H9 (cell line): ENCODE data around the gene CAVIN4. TPM values are rescaled to one million over a fixed set of nuclear protein-coding genes. Genes with fewer than 3 reads are reported as not detected.
A peak's percentile ranks its signal among the peaks of the same experiment; 100 is the strongest.

Source experiments
- DNase-seq: peaks from one replicate; pipeline ENCODE4 v3.0.0-alpha.2; 2017
- H2AFZ ChIP-seq: one replicate; pipeline ENCODE4 v1.6.1; 2013; ENCODE audit warnings: mild to moderate bottlenecking, low read length, control low read depth, moderate library complexity
- H2AK5ac ChIP-seq: 2 replicates; pipeline ENCODE4 v1.6.1; 2013; ENCODE audit warnings: low read length, control low read depth, mixed read lengths; ENCODE audit not compliant: insufficient read length
- H2BK120ac ChIP-seq: one replicate; pipeline ENCODE4 v1.6.1; 2013; ENCODE audit warnings: low read depth, mild to moderate bottlenecking, low read length, control low read depth, inconsistent platforms; ENCODE audit not compliant: poor library complexity, severe bottlenecking
- H2BK12ac ChIP-seq: 2 replicates; pipeline ENCODE4 v1.6.1; 2013; ENCODE audit warnings: low read length, control low read depth, mixed read lengths, low read depth; ENCODE audit not compliant: insufficient read length
- H2BK15ac ChIP-seq: 2 replicates; pipeline ENCODE4 v1.6.1; 2013; ENCODE audit warnings: low read depth, low read length, control low read depth
- H2BK20ac ChIP-seq: one replicate; pipeline ENCODE4 v1.6.1; 2013; ENCODE audit warnings: low read depth, mild to moderate bottlenecking, low read length, control low read depth, inconsistent platforms; ENCODE audit not compliant: poor library complexity, severe bottlenecking
- H2BK5ac ChIP-seq: 2 replicates; pipeline ENCODE4 v1.6.1; 2013; ENCODE audit warnings: low read length, control low read depth, mixed read lengths; ENCODE audit not compliant: insufficient read length
- H3K14ac ChIP-seq: 2 replicates; pipeline ENCODE4 v1.6.1; 2013; ENCODE audit warnings: low read length, control low read depth; ENCODE audit not compliant: insufficient read depth
- H3K18ac ChIP-seq: 2 replicates; pipeline ENCODE4 v1.6.1; 2013; ENCODE audit warnings: low read depth, mild to moderate bottlenecking, mixed read lengths, low read length, control low read depth; ENCODE audit not compliant: insufficient read length
- H3K23ac ChIP-seq: 2 replicates; pipeline ENCODE4 v1.6.1; 2013; ENCODE audit warnings: low read length, control low read depth, mixed read lengths, low read depth; ENCODE audit not compliant: insufficient read length
- H3K23me2 ChIP-seq: 2 replicates; pipeline ENCODE4 v1.6.1; 2013; ENCODE audit warnings: low read depth, mild to moderate bottlenecking, mixed read lengths, low read length, control low read depth; ENCODE audit not compliant: insufficient read length, poor library complexity, severe bottlenecking
- H3K27ac ChIP-seq: 2 replicates; pipeline ENCODE4 v1.5.1; 2013; ENCODE audit warnings: low read length, control low read depth, mixed read lengths, low read depth; ENCODE audit not compliant: insufficient read length
- H3K27me3 ChIP-seq: 2 replicates; pipeline ENCODE4 v1.6.1; 2013; ENCODE audit warnings: low read length, control low read depth, inconsistent platforms; ENCODE audit not compliant: insufficient read depth
- H3K4ac ChIP-seq: 2 replicates; pipeline ENCODE4 v1.6.1; 2013; ENCODE audit warnings: low read depth, mild to moderate bottlenecking, control low read depth, inconsistent platforms, low read length, moderate library complexity
- H3K4me1 ChIP-seq: 2 replicates; pipeline ENCODE4 v1.6.1; 2013; ENCODE audit warnings: low read length, control low read depth, inconsistent platforms; ENCODE audit not compliant: insufficient read depth
- H3K4me2 ChIP-seq: 2 replicates; pipeline ENCODE4 v1.6.1; 2013; ENCODE audit warnings: low read length, control low read depth, mixed read lengths; ENCODE audit not compliant: insufficient read length, insufficient read depth
- H3K56ac ChIP-seq: 2 replicates; pipeline ENCODE4 v1.6.1; 2013; ENCODE audit warnings: low read depth, mild to moderate bottlenecking, mixed read lengths, low read length, control low read depth; ENCODE audit not compliant: insufficient read length
- H3K79me1 ChIP-seq: 2 replicates; pipeline ENCODE4 v1.6.1; 2013; ENCODE audit warnings: low read depth, mild to moderate bottlenecking, moderate library complexity, low read length, control low read depth, inconsistent platforms; ENCODE audit not compliant: insufficient read depth, poor library complexity, severe bottlenecking
- H3K79me2 ChIP-seq: 2 replicates; pipeline ENCODE4 v1.6.1; 2013; ENCODE audit warnings: low read length, control low read depth, inconsistent platforms; ENCODE audit not compliant: insufficient read depth
- H3K9ac ChIP-seq: 2 replicates; pipeline ENCODE4 v1.6.1; 2013; ENCODE audit warnings: low read length, control low read depth, mixed read lengths; ENCODE audit not compliant: insufficient read length; ENCODE audit errors: extremely low read depth
- H3K9me3 ChIP-seq: one replicate; pipeline ENCODE4 v1.6.1; 2013; ENCODE audit warnings: low read depth, low read length, inconsistent platforms; ENCODE audit not compliant: control insufficient read depth
- H3T11ph ChIP-seq: one replicate; pipeline ENCODE4 v1.6.1; 2013; ENCODE audit warnings: mild to moderate bottlenecking, low read length, control low read depth, inconsistent platforms
- H4K20me1 ChIP-seq: one replicate; pipeline ENCODE4 v1.6.1; 2013; ENCODE audit not compliant: control insufficient read depth, insufficient read length, insufficient read depth
- H4K5ac ChIP-seq: 2 replicates; pipeline ENCODE4 v1.6.1; 2013; ENCODE audit warnings: low read depth, mild to moderate bottlenecking, mixed read lengths, low read length, control low read depth; ENCODE audit not compliant: insufficient read length
- H4K8ac ChIP-seq: replicated peaks from 2 replicates; pipeline ENCODE4 v1.6.1; 2013; ENCODE audit warnings: low read length, control low read depth, mixed read lengths, low read depth; ENCODE audit not compliant: insufficient read length
- H4K91ac ChIP-seq: 2 replicates; pipeline ENCODE4 v1.6.1; 2013; ENCODE audit warnings: low read depth, mild to moderate bottlenecking, moderate library complexity, mixed read lengths, low read length, control low read depth; ENCODE audit not compliant: insufficient read length
- H3K27ac Mint-ChIP-seq, 3 experiments: 2 replicates in 2 of 3; 3 replicates in 1 of 3; pipeline ENCODE4 v1.8.0; 2020 to 2021; ENCODE audit warnings: mixed read lengths in 3 of 3, mild to moderate bottlenecking in 1 of 3, moderate library complexity in 1 of 3
- H3K27me3 Mint-ChIP-seq: 2 replicates; pipeline ENCODE4 v1.8.0; 2021; ENCODE audit warnings: low read depth, mild to moderate bottlenecking, moderate library complexity, mixed read lengths
- H3K36me3 Mint-ChIP-seq, 3 experiments: 2 replicates in 2 of 3; 3 replicates in 1 of 3; pipeline ENCODE4 v1.8.0; 2020 to 2021; ENCODE audit warnings: low read depth in 3 of 3, mixed read lengths in 3 of 3; ENCODE audit not compliant: insufficient read depth in 1 of 3
- H3K4me1 Mint-ChIP-seq, 2 experiments: 2 replicates each; pipeline ENCODE4 v1.8.0; 2020; ENCODE audit warnings: mixed read lengths in 2 of 2
- H3K4me3 Mint-ChIP-seq, 2 experiments: 2 replicates in 1 of 2; 3 replicates in 1 of 2; pipeline ENCODE4 v1.8.0; 2020 to 2021; ENCODE audit warnings: mild to moderate bottlenecking in 2 of 2, mixed read lengths in 2 of 2, moderate library complexity in 1 of 2
- H3K9me3 Mint-ChIP-seq, 2 experiments: 2 replicates in 1 of 2; 3 replicates in 1 of 2; pipeline ENCODE4 v1.8.0; 2020; ENCODE audit warnings: mild to moderate bottlenecking in 2 of 2, mixed read lengths in 2 of 2, moderate library complexity in 1 of 2
- CTCF ChIP-seq: fragments of 200-600 bp; sonication (generic); conservative IDR thresholded peaks from 3 replicates; pipeline ENCODE4 v1.8.0; 2021; ENCODE audit warnings: antibody characterized with exemption, mild to moderate bottlenecking
- WGBS: extraction: QIAGEN DNeasy Blood & Tissue Kit; methylation state at CpG from one replicate; pipeline ENCODE4 v1.1.7; 2013; ENCODE audit warnings: missing lambda C conversion rate, low lambda C conversion rate, mixed read lengths; ENCODE audit not compliant: insufficient read length; ENCODE audit errors: extremely low coverage; 5-methylcytosine and 5-hydroxymethylcytosine counted together
- total RNA-seq: library from RNA; stranded (reverse); gene quantifications from 2 replicates; pipeline ENCODE4 v1.2.1, GENCODE V29; 2021

CAVIN4 gene
- total RNA-seq, 1 experiment from 2014 or later: 7.3 TPM

GRCh38 chr9:100590481-100590880 is 12.6 kb downstream of the CAVIN4 start:
- Histone ChIP-seq H3K18ac (no peak overlapping the region), H3K79me2 (no peaks in the 10 kb centered on the region), H3K23ac (no peak overlapping the region), H4K91ac (no peak overlapping the region), H3K27me3 (no peaks in the 10 kb centered on the region), H2BK20ac (no peak overlapping the region), H2BK5ac (no peak overlapping the region), H3K14ac (no peak overlapping the region), H3K4me2 (no peak overlapping the region), H3K9ac (no peak overlapping the region), H3K4me1 (0 out of 2 replicates have a peak, but pooled peaks cover 2% of the 10 kb centered on the region), H2AK5ac (no peak overlapping the region), H2BK12ac (no peak overlapping the region), H2AFZ (no peak overlapping the region), H4K8ac (no peak overlapping the region), H3K9me3 (no peaks in the 10 kb centered on the region), H3K56ac (no peak overlapping the region), H3K4ac (no peak overlapping the region), H3K27ac (no peak overlapping the region), H3K79me1 (no peaks in the 10 kb centered on the region), H3T11ph (no peak overlapping the region), H2BK15ac (no peak overlapping the region), H3K23me2 (no peaks in the 10 kb centered on the region), H4K20me1 (no peaks in the 10 kb centered on the region), H2BK120ac (no peak overlapping the region), H4K5ac (no peak overlapping the region)
- Mint-ChIP-seq H3K36me3 (peaks cover 2 to 16% (median 10%) of the 10 kb centered on the region in 3 experiments; a peak in 6 of 7 replicates), H3K4me1 (peaks cover 8 to 9% of the 10 kb centered on the region in 2 experiments), H3K9me3 (no peaks in the 10 kb centered on the region; a peak in 1 of 5 replicates), H3K27me3 (no peaks in the 10 kb centered on the region), H3K27ac (peak overlapping the region in 1 of 3 experiments; percentile 13; a peak in 1 of 7 replicates), H3K4me3 (no peak overlapping the region)
- DNase-seq: no peak
- TF ChIP-seq CTCF: no peak
- no CpG with 5 or more reads among the region's 2 CpGs for WGBS
